T-helper 1 cell (primary cell): Measurements from ENCODE around the gene MAP4K2.

Source experiments
- DNase-seq, 5 donors: peaks; one replicate each; pipeline ENCODE4 v3.0.0-alpha.2; 2012 to 2020

The MAP4K2 gene

DNA sequence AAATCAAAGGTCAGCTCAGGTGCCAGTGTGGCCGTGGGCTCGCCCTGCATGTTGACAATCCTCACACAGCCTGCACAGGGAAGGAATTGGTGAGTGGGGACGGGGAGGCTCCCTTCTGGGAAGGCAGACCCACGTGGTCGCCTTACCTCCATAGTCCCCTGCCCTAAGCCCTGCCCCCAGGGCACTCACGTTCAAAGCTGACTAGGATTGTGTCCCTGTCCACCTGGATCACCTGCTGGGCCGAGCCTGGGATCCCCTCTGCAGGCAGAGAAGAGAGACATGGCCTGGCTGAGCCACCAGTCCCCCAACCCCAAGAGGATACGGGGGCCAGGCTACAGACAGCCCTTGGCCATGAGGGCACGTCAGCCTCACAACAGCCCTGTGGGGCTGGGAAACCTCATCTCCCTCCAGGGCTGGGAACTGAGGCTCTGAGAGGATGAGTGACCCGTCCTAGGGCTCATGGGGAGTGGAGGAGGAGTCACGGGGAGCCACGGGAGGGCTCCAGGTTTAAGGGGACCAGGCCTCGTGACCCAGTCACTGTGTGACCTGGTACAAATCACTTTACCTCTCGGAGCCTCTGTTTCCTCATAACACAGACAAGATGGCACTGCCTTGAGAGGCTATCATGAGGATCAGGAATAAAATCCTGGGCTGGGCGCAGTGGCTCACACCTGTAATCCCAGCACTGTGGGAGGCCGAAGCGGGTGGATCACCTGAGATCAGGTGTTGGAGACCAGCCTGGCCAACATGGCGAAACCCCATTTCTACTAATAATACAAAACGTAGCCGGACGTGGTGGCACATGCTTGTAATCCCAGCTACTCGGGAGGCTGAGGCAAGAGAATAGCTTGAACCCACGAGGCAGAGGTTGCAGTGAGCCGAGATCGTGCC is 12.6 kb downstream of the MAP4K2 start:
- no peak for DNase-seq

DNA sequence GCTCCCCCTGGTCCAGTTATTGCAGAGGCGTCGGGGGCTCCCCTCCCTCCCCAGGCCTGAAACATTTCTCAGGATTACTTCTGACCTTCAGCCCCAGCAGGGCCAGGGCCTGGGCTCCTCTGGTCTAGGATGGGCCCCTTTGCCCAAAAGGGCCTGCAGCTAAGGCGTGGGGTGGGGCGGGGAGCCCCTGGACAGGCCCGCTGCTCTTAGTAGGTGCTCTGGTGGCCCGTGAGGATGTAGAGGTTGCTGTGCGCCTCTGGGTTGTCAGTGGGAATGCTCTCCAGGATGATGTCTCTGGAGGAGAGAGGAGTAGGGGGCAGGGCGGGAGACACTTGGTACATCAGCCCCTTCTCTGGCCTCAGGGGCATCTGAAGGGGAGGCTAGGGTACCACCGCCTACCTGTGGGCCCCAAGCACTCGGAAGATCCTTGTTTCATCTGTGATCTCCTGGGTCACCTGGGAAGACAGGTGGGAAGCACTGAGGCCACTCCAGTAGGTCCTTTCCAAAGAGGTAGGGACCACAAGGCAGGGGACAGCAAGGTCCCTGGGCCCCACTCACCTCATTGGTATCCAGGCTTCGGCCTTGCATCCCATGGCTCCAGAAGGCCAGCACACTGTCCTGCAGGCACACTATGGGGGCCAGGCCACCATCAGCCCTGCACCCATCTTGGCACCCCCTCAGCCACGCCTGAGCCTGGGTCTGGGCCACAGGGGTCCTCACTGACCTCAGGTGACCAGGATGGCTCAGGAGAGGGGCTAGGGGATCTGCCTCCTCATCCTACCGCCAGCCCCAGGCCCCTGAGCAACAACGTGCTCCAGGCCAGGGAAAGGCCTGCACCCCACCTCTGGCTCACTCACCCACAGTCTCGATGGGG is 13.4 kb downstream of the MAP4K2 start:
- DNase-seq = no peak

DNA sequence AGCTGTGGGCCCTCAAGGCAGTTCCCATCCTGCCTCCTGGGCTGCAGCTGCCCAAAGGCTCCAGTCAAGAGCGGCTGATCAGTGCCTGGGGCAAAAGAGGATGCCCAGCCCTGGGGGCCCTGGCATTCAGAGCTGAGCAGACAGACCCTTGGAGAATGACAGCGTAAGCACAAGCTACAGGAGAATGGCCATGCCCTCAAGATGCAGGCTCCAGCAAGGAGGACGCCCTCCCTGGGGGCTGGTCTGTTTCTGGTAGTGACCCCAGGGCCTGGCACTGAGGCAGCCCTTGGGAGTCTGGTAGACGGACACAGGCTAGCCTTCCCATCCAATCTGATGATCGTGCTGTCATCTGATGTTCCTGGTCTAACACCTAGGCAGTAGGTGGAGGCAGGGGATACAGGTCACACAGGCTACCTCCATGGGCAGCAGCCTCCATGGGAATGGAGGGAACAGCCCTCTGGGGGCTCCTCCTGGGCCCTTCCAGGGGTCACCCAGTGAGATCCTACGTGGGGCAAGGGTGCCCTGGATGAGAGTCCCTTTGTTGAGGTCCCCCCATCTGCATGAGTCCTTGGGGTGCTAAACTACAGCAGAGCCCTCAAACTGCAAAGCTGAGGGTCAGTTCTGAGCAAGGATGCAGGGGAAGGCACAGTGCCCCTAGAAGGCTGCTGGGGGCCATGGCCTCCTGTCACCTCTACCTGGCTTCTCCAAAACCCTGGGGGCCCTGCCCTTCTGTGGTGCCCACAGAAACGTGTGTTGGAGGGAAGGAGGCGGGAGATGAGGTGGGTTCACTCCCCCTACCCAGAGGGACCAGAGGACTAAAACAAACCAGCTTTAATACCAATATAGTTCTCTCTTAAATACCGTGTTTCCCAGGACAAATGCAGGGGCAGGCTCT is 14.4 kb downstream of the MAP4K2 start:
- no peak for DNase-seq

DNA sequence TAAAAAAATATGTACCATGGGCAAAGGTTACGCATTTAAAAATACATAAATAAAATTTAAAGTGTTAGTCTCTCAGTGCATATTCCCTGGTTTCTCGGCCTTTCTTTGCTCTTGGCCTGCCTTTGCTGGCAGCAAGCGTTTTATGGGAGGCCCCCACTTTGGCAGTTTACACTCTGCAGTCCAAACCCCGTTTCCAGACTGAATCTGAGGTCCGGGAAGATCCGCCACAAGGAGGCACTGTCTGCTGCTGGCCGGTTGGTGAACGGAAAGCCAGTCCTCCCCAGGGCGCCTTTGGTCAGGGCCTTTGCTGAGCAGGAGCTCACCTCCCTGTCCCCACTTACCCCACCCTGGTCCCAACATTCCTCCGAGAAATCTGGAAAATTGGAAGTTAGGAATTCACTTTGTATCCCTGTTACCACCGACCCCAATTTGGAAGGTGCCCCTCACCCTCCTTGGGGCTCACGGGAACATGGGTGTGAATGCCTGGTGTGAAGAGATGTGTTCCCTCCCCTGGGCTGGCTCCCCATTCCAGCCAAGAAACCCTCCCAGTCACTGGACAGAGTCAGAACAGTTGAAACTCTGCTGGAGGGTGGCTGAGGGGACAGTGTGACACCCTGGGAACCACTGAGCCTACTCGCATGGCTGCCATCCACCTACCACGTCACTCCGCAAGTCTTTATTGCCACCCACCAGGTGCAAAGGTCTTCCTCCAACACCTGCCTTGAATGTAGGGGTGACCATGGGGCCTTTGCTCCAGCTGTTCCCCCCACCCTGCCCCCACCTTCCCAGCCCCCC is 15.3 kb downstream of the MAP4K2 start:
- DNase-seq = peak in 3 of 5 donors; percentile 38 to 53 (median 48)

DNA sequence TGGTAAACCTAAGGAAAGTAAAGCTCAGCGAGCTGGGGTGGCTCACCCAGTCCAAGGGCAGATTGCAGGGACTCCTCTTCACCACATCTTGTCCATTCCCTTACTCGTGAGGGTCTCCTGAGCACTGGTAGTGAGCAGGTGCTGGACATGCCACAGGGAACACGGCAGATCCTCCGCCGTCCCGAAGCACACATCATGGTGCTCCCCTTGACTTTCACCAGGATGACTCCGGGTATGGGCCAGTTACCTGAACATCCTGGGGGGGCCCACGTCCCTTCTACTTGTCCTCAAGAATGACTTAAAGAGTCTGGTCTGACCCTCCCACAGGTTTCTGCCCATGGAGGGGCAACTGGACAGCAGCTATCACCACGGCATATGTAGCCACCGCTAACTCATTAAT is 16.7 kb downstream of the MAP4K2 start:
- DNase-seq = no peak

DNA sequence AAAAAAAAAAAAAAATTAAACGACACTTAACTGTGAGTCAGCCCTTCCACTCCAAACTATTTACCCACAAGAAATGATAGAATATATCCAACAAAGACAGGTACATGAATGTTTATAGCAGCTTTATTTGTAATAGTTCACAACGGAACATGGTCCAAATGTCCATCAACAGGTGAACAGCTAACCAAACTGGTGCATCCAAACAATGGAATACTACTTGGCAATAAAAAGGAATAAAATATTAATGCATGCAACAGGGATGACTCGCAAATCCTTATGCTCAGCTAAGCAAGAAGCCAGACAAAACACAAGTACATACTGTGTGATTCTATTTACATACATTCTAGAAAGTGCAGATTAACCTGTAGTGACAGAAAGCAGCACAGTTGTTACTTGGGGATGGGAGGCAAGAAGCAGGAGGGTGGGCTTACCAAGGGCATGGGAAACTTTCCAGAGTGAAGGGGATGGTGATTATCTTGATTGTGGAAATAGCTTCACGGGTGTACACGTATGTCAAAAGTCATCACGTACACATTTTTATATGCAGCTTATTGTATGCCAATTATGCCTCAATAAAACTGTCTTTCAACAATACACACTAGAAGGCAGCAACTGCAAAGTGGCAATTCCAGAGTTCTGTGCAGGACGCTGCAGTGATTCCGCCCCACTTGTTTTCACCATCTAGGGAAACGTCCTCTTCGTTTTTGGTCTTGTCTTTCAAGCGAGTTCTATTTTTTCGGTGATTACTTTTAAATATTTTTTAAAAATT is 18.0 kb downstream of the MAP4K2 start:
- DNase-seq = no peak

DNA sequence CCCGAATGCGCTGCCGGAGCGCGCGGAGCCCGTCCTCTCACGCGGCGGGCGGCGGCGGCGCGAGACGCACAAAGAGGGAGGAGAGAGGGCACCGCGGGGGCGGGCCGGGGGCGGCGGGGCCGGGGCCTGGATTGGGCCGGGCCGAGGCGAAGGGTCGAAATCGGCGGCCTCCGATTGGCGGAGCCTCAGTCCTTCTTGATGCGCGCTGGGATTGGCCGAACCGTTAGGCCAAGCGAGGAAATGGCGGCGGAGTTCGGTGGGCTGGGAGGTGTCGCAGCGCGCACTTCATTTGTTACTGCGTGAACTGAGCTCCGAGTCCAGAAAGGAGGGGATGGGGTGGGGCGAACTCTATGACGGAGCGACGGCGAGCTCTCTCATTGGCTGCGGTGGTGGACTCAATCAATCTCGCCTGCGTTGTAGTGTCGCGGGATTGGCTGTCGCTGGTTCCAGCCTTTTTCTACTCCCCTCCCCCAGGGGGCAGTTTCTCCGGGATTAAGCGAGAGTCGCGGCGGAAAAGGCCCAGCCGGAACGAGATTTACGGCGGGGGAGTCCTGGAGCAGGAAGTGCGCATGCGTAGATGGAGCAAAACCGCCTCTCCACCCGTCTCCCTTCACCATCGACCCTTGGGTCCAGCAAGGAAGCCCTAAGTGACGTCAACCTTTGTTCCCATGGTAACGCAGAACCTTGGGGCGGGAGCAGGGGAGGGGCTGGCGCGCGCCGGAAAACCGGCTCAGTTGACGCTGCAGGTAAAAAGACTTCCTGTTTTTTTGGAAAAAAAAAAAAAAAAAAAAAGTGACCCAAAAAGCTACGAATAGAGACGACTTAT is 24.3 kb downstream of the MAP4K2 start, which contains the start of gene SF1:
Gene SF1 (minus strand): TSS at position 70 of the 826 bp plus-strand sequence. CDS start 150 bp downstream, outside the sequence.
- peak; percentile 98 to 100 (median 99) for DNase-seq

DNA sequence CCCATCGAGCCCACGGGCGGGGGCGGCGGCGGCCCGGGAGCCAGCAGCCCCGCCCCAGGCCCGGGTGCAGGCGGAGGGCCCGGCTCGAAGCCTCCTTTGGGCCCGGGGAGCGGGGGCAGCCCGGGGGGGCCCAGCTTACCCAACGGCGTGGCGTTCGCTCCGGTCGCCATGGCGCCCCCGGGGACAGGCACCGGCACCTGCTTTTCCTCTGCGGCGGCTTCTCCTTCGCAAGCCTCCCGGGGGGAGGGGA is 24.9 kb downstream of the MAP4K2 start:
- DNase-seq = peak in 1 of 5 donors; percentile 26

DNA sequence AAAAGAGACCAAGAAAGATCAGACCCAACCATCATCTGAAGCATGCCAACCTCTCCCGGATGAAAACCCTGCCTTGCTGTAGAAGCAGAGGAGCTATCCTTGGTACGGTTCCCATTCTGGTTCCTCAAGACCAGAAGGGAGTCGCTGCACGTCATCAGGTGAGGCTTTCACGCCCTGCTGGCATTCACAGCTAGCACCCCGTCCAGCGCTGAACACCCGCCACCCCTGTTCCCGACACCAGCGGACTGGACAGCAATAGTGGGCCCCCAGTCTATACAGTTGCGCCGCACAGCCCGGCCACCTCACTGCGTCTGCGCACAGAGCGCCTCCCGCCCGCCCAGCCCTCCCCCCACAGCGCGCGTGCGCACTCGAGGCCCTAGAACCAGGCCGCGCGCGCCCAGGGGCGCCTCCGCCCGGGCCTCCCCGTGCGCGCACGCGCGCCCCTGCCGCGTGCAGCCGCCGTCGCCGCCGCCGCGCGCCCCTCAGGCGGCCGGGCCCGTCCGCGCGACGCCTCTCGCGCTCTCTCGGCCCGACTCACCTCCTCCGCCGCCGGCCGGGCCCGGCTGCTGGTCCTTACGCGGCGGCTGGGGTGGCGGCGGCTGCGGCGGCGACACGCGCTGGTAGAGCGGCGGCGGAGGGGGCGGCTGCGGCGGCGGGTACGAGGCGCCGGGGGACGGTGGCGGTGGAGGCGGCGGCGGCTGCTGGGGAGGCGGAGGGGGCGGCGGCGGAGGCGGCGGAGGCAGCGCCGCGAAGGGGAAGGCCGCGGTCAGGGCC is 25.4 kb downstream of the MAP4K2 start:
- peak; percentile 68 to 90 (median 78) for DNase-seq

DNA sequence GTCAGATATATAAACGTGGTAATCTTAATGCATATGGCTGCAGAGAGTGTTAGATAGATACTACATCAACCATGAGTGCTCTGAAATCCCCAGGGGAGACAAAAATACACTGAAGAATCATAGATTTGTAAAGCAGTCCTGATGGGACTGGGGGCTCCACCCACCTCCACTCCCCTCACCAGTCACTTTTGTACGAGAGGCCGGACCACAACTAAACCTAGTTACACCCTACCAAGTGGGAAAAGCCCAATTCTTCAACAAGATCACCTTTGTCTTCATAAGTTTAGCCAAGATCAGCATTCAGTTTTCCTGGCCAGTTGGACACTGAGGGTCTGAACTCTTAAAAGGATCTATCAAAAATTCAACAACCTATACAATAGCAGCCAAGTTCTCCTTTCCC is 26.1 kb downstream of the MAP4K2 start:
- DNase-seq = no peak

DNA sequence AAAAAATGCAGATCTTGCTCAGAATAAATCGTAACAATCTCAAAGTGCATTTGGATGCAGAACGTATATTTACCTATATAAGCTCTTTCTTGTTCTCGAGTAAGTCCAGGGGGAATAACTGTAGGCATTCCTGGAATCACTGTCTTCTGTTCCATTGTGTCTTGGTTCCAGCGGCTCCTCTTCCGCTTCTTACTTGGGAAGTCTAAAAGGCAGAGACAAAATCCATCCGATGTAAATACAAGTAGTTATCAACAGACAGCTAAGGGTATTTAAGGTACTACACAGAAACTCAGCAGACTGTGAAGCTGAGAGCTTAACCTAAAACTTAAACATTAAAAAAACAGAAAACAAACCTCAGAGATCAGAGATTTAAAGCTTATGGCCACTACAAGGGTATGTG is 26.6 kb downstream of the MAP4K2 start:
- no peak for DNase-seq

DNA sequence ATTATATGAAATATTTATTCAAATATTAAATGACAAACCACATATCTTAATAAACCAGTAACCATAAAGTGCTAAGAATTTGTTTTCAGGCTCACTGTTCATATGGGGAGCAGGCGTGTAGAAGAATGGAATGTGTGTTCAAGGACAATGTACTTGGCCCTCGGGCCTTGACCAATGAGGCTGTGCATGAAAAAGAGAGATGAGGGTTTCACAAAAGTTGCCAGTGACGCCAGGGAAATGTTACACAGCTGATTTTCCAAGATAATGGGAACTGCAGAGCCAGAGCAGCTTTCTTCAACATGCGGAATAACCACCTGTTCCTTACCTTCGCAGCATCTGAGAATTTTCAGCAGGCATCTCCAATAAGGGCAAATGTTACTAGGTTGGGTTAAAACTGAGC is 28.9 kb downstream of the MAP4K2 start:
- no peak for DNase-seq

DNA sequence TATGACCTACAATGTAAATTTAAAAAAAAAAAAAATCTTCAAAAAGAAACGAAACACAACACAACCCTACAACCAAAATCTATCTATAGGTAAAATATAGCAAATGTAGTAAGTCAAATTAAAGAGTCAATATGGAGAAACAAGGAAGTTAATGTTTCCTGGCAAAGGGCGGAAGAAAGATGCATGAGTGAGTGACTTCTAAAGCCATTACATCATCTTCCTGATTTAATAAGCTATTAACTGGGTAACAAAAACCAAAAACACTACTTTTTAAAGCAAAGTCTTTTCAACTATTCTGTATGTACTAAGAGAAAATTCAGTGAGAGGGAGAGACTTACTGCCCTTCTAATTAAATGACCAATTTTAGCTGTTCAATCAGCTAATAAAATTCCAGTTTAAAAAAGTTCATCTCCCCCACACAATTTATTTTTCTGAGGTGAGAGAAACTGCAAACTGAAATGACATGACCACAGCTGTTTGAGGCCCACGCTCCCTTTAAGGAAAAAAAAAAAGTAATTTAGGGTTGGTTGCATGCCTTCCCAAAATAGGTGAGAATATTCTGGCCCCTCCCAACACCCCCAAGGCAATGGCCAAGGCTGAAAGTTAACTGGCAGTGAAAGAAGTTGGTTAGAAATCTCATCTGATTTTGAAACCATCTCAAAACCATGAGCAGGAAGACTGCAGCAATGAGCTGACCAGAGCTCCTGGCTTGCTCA is 30.6 kb downstream of the MAP4K2 start:
- peak in 1 of 5 donors; percentile 44 for DNase-seq

DNA sequence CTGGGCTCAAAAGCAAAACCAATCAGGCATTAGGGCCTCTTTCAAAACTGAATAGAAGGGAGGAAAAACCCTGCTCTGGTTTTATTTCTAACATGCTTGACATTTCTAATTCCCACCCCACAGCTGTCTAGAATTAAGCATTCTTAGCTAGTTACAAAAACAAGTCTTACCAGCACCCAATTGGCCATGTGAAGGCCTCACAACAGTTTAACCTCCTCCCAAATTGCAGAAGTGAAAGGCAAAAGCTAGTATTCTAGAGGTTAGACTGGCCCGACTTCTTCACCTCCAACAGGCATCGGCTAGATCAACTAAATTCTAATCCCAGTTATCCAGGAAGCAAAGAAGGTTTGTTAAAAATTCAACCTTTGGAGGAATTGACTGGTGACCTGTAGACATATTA is 31.2 kb downstream of the MAP4K2 start:
- no peak for DNase-seq

DNA sequence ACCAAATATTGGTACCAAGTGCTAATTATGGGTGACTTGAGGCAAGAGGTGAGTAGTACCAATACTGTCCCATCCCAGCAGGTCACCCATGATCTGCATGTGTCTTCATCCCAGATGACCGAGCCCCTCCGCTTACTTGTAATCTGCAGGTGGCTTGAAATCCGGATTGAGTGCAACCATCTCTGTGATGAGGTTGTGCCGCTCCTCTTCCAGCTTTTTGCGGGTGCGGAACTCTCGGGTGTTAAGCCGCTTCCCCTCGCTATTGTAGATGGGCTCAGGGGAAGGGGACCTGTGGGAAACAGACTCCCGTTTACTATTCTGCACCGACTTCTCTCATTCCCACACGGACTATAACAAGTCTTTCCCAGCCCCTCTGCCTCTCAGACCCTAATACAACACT is 32.9 kb downstream of the MAP4K2 start:
- DNase-seq = no peak

DNA sequence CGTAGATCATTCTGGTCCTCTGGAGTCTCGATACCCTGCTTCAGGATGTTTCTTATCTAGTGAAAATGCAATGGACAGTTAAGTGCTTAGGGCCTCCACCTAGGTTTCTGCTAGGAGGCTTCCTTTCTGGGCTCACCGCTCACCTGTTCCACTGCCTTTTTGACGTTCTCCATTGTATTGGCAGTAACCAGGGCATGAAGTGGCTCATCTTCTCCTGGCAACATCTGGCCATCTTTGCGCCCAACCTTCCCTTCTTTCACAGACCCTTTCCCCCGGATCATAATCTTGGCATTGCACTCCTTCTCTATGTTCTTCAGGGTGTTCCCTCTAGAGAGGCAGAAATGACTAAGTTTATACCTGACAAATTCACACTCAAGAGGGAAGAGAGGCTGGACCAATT is 33.7 kb downstream of the MAP4K2 start:
- DNase-seq = no peak

DNA sequence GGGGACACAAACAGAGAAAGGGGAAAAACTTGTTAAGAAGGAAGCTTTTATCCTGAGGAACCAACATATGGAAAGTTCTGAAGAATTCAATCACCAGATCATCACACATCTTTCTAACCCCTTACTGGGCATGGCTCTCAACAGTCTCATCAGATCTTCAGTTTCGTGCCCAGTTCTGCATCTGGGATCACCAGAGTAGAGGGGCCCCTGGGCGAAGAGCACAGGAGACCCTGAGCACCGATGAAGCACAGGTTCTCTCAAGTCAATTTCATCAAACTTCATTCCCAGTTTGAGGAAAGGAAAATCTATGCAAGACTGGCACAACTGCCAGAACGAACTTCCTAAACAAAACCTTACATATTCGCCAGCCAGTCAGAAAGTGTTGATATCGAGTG is 34.7 kb downstream of the MAP4K2 start:
- no peak for DNase-seq
